Measurements from ENCODE around the gene CNRIP1. TPM values are rescaled to one million over a fixed set of nuclear protein-coding genes. Genes with fewer than 3 reads are reported as not detected.

CNRIP1 gene
- total RNA-seq, 4 donors from 2014 or later: 4.7 to 7.6 (median 6.5) TPM

Other genes with a start within 250 kb of the CNRIP1 start
- gene PNO1, start 162.1 kb downstream of the CNRIP1 start, total RNA-seq: 10 to 100 TPM; 19.8 to 26.4 (median 23.6) TPM
- 10 to 100 TPM; 16.9 to 32.3 (median 29.8) TPM for gene PPP3R1, start 67.4 kb downstream of the CNRIP1 start, total RNA-seq
- gene PLEK, start 45.3 kb upstream of the CNRIP1 start, total RNA-seq: 1 to 10 TPM in 3 of 4 donors, under 1 TPM in 1; 0.68 to 4.7 (median 2.2) TPM
- 1 to 10 TPM; 1.1 to 1.9 (median 1.5) TPM for gene FBXO48, start 147.3 kb upstream of the CNRIP1 start, total RNA-seq
- 1 to 10 TPM; 2.3 to 4.8 (median 3.5) TPM for gene APLF, start 147.6 kb upstream of the CNRIP1 start, total RNA-seq

Measured in gastrocnemius medialis (tissue), 4 donors.